Hepatic stellate cell (primary cell): ENCODE measurements around the gene DCAF8.

Experiments
- DNase-seq: peaks from one replicate; pipeline ENCODE4 v3.0.0; 2011; ENCODE audit warnings: low spot score

Gene DCAF8

GRCh38 chr1:160204526-160205241 is 57.7 kb downstream of the DCAF8 start:
- no peak for DNase-seq

GRCh38 chr1:160200786-160201185 is 61.6 kb downstream of the DCAF8 start:
- no peak for DNase-seq

- no peak for DNase-seq
Observed at GRCh38 chr1:160197231-160197630, 65.1 kb downstream of the DCAF8 start.

GRCh38 chr1:160196143-160196542 is 66.2 kb downstream of the DCAF8 start:
- no peak for DNase-seq

- DNase-seq, result no peak
Observed at GRCh38 chr1:160194737-160195059, 67.7 kb downstream of the DCAF8 start.

- no peak for DNase-seq
Observed at GRCh38 chr1:160193832-160194736, 68.3 kb downstream of the DCAF8 start.

- peak; percentile 79 for DNase-seq
Observed at GRCh38 chr1:160193091-160193819, 69.1 kb downstream of the DCAF8 start.

GRCh38 chr1:160192234-160192633 is 70.1 kb downstream of the DCAF8 start:
- DNase-seq, result no peak

- DNase-seq, result no peak
Observed at GRCh38 chr1:160191756-160192155, 70.6 kb downstream of the DCAF8 start.

- peak; percentile 54 for DNase-seq
Observed at GRCh38 chr1:160189649-160190625, 72.4 kb downstream of the DCAF8 start, which contains the start of gene CASQ1. Gene CASQ1 (plus strand): TSS chr1:160190575. CDS start chr1:160190752, 177 bp downstream.

- no peak for DNase-seq
Observed at GRCh38 chr1:160188341-160188740, 74.0 kb downstream of the DCAF8 start.

- DNase-seq, result no peak
Observed at GRCh38 chr1:160187407-160187806, 74.9 kb downstream of the DCAF8 start.

- no peak for DNase-seq
Observed at GRCh38 chr1:160186729-160187128, 75.6 kb downstream of the DCAF8 start.

- no peak for DNase-seq
Observed at GRCh38 chr1:160186246-160186645, 76.1 kb downstream of the DCAF8 start.

GRCh38 chr1:160179336-160179735 is 83.0 kb downstream of the DCAF8 start:
- no peak for DNase-seq

- DNase-seq, result no peak
Observed at GRCh38 chr1:160178731-160179130, 83.6 kb downstream of the DCAF8 start.

- DNase-seq, result no peak
Observed at GRCh38 chr1:160177667-160178066, 84.7 kb downstream of the DCAF8 start.

GRCh38 chr1:160177231-160177630 is 85.1 kb downstream of the DCAF8 start:
- DNase-seq, result no peak

GRCh38 chr1:160171980-160172379 is 90.4 kb downstream of the DCAF8 start:
- DNase-seq, result no peak

- DNase-seq, result peak; percentile 47
Observed at GRCh38 chr1:160171354-160171753, 91.0 kb downstream of the DCAF8 start.
